Stimulated activated CD4-positive, alpha-beta T cell treated with anti-CD3 and anti-CD28 coated beads, Interleukin-12 subunit alpha, Interleukin-12 subunit beta, amount 100 ng/mL, for 4 hours (primary cell): Measurements from ENCODE around the gene ADGRD1.
"Not testable (repeated sequence)": the region's sequence is repeated elsewhere in the genome, so short reads cannot be mapped to it uniquely, and the experiment has no call there.

ENCODE experiments used
- DNase-seq: peaks from one replicate; pipeline ENCODE4 v3.0.0-alpha.2; 2020

The ADGRD1 gene

GRCh38 chr12:131126662-131127173, 173.0 kb downstream of the ADGRD1 start:
- no peak for DNase-seq

GRCh38 chr12:131128556-131128955, 174.8 kb downstream of the ADGRD1 start:
- no peak for DNase-seq

DNA sequence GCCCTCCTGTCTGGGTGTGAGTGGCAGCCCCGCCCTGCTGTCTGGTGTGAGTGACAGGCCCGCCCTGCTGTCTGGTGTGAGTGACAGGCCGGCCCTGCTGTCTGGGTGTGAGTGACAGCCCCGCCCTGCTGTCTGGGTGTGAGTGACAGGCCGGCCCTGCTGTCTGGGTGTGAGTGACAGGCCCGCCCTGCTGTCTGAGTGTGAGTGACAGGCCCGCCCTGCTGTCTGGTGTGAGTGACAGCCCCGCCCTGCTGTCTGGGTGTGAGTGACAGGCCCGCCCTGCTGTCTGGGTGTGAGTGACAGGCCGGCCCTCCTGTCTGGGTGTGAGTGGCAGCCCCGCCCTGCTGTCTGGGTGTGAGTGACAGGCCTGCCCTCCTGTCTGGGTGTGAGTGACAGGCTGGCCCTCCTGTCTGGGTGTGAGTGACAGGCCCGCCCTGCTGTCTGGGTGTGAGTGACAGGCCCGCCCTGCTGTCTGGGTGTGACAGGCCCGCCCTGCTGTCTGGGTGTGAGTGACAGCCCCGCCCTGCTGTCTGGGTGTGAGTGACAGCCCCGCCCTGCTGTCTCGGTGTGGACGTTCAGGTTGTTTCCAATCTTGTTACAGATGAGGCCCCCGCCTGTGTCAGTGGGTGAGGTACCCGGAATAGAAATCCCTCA, 175.4 kb downstream of the ADGRD1 start:
- DNase-seq, result not testable (repeated sequence)

GRCh38 chr12:131129839-131130238, 176.1 kb downstream of the ADGRD1 start:
- no peak for DNase-seq

DNA sequence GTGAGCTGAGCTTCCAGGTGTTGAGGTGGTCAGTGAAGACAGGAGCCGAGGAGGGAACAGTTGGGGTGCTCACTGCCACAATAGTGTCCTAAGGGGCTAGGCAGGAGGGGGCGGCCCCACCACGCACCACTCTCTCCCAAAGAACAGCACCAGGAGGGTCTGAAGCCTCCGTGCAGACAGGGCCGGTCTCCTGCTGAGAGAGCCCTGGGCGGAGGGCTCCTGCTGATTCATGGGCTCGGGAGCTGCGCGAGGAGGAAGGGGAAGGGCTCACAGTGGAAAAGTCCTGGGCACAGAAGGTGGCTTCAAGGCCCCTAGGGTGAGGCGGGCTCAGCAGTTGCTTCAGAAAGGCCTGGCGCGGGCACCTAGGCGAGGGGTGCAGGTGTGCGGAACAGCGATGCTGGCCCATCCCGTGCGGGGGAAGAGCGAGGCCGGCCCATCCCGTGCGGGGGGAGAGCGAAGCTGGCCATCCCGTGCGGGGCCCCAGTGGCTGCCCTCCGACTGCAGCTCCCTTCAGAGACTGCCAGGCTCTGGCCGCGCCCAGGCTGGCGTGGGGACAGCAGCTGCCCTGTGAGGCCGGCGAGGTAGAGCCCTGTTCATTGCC, 176.7 kb downstream of the ADGRD1 start:
- DNase-seq, result no peak

- DNase-seq, result no peak
Observed at GRCh38 chr12:131131077-131131807, 177.5 kb downstream of the ADGRD1 start.

- no peak for DNase-seq
Observed at GRCh38 chr12:131131808-131132117, 178.1 kb downstream of the ADGRD1 start.

GRCh38 chr12:131132118-131132892, 178.6 kb downstream of the ADGRD1 start:
- peak; percentile 79 for DNase-seq

- DNase-seq, result no peak
Observed at GRCh38 chr12:131133015-131133905, 179.6 kb downstream of the ADGRD1 start.

- no peak for DNase-seq
Observed at GRCh38 chr12:131133994-131134393, 180.3 kb downstream of the ADGRD1 start.

- DNase-seq, result no peak
Observed at GRCh38 chr12:131134523-131135310, 181.0 kb downstream of the ADGRD1 start.

- DNase-seq, result no peak
Observed at GRCh38 chr12:131135311-131135785, 181.6 kb downstream of the ADGRD1 start.

- no peak for DNase-seq
Observed at GRCh38 chr12:131135786-131136538, 182.3 kb downstream of the ADGRD1 start.

GRCh38 chr12:131136539-131136872, 182.8 kb downstream of the ADGRD1 start:
- DNase-seq, result no peak

- no peak for DNase-seq
Observed at GRCh38 chr12:131137009-131137835, 183.5 kb downstream of the ADGRD1 start.

GRCh38 chr12:131137836-131138637, 184.3 kb downstream of the ADGRD1 start:
- no peak for DNase-seq

DNA sequence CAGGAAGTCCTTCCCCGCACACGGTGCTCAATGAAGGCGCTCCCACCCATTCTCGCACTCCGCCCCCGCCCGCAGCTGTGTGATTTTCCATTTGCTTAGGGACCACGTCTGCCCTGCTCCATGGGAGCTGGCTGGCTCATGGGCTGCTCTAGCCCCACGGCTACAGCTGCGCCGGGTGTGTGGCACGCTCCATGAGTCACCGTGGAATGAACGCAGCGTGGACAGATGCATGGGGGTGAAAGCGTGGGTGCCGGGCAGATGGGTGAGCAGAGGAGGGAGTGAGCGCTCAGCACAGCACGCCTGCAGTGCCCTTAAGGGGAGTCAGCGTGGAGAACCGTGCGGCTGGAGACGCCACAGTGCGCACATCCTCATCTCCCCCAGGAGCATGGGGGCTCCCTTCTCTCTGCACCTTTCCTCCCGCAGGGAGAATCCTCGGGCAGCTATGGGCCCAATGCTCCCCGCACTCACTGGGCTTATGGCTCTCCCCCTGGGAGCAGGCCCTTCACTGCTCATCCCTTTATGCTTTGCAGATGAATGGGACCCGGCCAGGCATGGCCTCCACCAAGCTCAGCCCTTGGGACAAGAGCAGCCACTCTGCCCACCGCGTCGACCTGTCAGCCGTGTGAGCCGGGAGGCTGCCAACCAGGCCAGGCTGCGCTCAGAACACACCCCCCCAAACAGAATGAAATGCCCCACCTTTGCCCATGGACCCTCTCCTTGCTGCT, 185.1 kb downstream of the ADGRD1 start:
- DNase-seq, result no peak
